Fibroblast of upper back skin (primary cell): ENCODE data around the gene TMPRSS4.

Source experiments
- DNase-seq: peaks from one replicate; pipeline ENCODE4 v3.0.0-alpha.2; 2013

Gene TMPRSS4

DNA sequence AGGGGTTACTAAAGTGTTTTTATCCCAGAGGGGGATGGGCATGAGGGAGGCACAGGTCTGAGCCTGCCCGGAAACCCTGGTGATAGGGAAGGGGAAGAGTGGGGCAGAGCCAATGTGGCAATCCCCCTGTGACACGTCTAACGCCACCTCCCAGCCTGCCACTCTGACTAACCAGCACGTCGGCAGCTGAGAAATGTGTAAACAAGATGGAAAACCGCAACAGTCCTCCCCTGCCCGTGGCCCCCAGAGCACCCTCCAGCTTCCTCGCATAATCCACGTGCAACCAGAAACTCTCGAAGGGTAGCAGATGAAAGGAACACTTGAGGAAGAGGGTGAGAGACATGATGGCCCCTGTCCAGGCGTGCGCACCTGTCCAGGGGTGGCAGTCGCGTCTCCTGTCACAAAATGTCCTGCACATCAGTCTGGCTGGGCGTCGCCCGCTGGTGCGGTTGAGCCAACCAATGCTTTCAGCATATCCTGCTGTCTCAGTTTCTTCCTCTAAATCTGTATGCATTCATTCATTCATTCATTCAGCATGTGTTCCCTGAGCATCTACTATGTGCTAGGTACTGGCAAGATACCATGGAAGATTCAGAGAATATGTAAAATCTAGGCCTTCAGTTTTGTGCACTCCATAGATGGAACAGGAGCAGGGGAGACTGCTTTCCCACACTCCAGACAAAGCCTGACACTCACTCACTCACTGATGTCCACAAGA lies 4.5 kb downstream of the TMPRSS4 start:
- DNase-seq = no peak

DNA sequence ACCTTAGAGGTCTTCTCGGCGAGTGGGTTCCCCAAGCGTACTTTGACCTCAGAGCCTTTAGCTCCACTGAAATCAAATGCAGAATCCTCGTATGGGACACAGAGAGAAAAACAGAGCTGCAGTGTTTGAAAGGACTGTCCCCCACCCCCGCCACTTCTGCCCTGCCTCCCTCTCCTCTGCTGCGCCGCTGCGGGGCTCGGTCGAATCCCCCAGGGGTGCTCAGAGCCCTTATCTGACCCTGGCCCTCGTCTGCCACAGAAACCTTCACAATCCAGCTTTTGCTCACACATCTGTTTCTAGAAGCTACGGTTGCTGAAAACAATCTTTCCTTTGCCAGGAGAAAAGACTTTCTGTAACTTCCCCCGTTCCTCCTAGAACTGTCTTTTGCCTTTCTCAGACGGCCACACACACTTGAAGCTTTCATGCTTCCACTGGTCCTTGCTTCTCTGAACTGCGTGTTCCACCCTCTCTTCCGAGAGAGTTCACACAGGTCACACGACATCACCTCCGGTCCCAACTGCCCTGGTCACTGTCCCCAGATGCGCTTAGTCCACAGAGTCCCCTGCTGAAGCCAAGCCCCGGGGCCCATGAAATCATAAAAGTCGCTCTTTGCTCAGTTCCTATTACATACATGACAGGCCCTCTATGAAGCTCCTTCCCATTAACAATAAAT lies 6.1 kb downstream of the TMPRSS4 start:
- no peak for DNase-seq

GRCh38 chr11:118084247-118084646 lies 7.4 kb downstream of the TMPRSS4 start:
- no peak for DNase-seq

DNA sequence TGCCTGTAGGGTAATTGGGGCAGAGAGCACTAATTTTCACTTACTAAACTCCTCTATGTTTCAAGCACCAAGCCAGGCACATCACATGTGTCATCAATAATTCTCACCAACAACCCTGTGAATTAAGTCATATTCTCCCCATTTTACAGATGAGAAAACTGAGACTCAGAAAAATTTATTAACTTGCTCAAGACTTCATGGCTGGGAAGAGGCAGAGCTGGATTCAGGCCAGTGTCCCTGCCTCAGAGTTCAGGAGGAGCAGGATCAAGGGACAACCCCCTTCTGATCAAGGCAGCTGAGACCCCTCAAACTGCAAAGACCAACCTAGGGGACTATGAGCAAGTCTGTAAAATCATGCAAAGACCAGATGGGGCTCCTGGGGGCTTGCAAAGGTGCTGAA lies 7.8 kb downstream of the TMPRSS4 start:
- no peak for DNase-seq

DNA sequence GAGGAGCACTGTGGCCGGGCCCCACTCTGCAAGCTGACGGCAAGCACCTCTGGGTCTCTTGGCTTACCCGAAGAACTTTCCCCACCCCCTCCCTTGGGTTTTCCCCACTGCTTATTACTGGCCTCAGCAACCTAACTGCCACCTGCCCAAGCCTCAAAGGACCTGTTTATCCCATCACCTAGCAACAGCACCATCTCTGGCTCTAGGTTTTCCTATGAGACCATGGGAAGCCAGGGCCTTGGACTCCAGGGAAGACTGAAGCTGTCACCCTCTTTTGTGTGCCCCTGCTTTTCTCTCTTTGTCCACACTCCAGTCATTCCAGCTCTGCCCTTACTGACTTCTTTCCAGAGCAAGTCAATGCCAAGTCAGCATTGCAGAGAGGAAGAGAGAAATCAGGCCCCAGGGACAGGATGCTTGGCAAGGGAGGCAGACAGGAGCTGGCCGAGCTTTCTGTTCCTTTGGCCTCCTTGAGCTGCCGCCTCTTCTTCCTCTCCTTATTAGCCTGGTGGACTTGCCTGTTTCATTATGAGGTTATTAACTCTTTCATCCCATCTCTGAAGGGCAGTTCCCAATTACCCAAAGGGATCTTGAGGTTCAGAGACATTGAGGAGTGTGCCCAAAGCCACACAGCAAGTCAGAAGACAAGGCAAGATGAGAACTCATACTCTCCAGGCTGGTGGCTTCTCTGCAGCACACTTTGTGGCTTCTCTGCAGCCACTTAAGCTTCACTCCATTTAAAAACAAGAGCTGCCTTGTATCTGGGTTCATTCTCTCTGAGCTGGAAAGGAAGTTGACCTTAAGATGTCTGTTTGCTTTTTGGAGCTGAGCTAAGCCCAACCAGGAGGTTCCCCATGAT lies 10.3 kb downstream of the TMPRSS4 start, which contains the start of gene SMIM35:
TSS of gene SMIM35 (minus strand) at position 51 of the 856 bp plus-strand sequence. CDS start 206 bp downstream, outside the sequence.
- DNase-seq = no peak

DNA sequence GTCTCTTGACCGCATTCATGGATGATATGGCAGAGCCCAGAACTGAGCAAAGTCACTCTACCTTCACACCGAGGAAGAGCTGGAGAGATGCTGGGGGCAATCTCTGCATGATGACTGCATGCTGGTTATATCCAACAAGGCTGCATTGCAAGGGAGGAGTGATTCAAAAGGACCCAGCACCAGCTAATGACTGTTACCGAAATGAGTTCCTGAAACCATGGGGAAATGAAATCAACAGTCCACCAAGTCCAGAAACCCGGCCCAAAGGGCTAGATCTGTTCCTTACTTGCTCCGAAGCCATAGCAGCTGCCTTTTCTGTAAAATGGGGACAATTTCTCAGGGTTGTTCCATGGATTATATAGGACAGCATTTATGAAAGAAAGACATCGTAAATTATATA lies 11.1 kb downstream of the TMPRSS4 start:
- no peak for DNase-seq

GRCh38 chr11:118088531-118088930 lies 11.7 kb downstream of the TMPRSS4 start:
- no peak for DNase-seq

DNA sequence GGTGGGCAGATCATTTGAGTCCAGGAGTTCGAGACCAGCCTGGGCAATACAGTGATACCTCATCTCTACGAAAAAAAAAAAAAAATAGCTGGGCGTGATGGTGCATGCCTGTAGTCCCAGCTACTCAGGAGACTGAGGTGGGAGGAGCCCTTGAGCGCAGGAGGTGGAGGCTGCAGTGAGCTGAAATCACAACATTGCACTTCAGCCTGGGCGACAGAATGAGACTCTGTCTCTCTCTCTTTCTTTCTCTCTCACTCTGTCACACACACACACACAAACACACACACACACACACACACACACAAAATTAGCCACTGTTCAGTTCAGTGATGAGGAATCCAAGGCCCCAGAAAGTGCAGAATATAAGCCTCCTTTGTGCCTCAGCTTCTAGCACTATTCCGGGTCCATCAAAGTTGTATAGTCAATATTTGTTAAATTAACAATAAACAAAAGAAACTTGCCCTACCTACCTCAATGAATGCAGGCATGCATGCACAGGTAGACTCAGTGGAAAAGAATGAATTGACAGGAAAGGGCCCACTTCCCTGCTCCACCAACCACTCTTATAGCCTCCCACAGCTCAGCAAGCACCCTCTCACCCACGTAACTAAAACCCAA lies 13.8 kb downstream of the TMPRSS4 start:
- no peak for DNase-seq

DNA sequence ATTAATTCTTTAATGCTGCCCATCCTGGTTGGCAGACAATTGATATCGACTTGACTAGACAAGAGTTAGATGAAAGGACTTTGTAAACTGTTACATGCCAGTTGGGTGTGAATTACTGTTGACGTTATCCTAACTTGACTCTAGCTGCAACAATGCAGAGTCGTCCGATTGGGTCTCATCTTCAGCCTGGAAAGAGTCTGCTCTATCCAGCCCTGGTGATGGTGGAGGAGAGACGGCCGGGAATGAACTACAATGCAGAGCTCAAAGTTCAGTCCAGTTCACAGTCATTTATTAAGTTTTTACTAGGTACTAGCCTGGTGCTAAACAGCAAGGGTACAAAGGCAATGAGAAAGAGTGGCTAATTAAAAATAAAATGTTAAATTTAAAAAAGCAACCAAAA lies 14.8 kb downstream of the TMPRSS4 start:
- no peak for DNase-seq

DNA sequence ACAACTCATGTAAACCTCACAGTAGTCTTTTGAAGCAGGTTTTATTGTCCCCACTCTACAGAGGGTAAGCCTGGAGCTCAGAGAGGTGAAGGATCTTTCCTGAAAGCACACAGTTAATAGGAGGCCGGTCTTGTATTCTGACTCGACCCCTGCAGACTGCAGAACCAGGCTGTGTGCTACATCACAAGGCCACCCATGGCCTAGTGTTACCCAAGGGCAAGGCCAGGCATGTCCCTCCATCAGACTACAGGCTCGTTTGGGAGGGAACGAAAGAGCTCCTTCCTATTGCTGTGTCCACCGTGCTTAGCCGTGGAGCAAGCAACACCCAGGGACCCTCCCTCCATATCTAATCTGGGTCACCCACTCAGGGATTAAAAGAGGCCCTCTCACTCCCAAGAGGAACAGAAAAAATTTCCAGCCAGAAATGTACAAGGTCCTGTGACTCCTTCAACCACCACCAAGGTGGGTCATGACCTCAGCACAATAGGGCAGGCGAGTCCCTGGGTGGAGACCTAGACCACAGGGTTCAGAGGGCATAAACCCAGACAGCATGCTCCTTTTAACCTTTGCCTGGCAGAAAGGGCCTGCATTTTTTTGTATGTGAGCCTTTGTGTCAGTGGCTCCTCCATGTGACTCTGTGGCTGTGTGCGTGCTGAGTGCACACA lies 16.2 kb downstream of the TMPRSS4 start:
- no peak for DNase-seq

GRCh38 chr11:118095493-118095892 lies 18.6 kb downstream of the TMPRSS4 start:
- DNase-seq = no peak

DNA sequence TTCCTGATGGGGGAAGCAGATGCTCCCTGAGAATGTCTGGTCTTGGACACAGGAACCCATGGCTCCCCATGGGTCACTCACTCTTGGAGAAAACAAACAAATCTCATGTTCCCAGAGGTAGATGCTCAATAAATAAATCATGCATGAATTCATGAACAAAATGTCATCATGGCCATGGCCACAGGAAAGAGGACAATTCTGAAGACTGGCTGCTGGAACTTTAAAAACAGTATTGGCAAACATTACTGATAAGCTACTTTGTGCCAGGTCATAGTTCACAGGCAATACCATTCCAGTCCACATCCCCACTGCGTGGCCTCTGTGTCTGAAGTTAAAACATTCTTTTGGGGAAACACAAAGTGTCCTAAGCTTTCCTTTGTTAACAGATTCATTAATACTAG lies 19.1 kb downstream of the TMPRSS4 start:
- no peak for DNase-seq

GRCh38 chr11:118098996-118099837 lies 22.3 kb downstream of the TMPRSS4 start:
- DNase-seq = no peak

- no peak for DNase-seq
Observed at GRCh38 chr11:118099838-118100556, 23.1 kb downstream of the TMPRSS4 start.

DNA sequence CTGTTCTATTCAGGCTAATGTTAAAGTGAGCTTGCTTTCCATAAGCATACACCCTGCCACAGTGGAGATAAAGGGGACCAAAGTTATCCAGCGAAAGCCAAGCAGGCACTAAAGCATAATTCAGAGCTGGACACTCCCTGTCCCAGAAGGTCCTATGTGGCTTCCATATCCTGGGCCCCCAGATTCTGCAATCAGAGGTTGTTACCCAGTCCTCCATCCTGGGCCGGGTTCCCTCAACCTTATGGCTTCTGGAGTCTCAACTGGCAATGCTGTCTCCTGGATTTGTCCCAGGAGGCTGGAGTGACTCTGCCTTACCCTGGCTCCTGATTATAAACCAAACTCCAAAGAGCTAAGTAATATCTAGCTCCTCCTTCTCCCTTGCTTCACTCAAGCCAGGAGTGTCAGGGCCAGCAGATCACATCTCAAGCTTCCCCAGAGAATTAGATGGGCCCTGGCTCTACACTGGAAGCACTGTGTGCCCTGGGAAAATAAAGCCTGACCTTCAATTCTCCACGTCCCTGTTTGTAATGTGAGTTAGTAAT lies 23.9 kb downstream of the TMPRSS4 start:
- DNase-seq = no peak

DNA sequence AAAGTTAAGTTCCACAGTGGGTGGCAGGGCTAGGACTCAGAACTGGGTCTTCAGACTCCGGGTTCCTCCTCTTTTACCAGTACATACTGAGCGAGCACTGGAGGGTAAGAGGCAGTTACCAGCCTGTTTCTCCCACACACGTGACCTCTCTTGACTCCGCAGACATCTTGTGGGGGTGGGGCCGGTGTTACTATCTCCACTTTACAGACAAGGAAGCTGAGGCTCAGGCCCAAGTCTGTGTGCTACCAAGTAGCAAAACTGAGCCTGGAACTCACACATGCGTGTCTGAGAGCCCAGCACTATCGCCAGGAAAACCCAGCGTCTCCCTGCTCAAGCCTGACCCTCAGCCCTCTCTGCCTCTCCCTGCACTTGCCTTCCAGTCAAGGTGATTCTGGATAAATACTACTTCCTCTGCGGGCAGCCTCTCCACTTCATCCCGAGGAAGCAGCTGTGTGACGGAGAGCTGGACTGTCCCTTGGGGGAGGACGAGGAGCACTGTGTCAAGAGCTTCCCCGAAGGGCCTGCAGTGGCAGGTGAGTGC lies 25.9 kb downstream of the TMPRSS4 start:
- DNase-seq = no peak

DNA sequence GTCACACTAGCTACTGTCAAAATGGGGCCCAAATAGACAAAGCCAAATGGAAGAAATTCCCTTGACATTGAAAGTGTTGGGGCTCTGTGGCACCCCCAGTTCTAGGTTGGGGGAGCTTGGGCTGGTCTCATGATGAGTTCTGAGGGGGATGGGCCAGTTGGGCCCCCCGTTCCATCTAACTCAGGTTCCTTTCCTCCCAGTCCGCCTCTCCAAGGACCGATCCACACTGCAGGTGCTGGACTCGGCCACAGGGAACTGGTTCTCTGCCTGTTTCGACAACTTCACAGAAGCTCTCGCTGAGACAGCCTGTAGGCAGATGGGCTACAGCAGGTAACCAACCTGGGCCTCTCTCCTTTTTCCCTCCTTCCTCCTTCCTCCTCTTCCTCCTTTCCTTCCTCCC lies 27.6 kb downstream of the TMPRSS4 start:
- no peak for DNase-seq

DNA sequence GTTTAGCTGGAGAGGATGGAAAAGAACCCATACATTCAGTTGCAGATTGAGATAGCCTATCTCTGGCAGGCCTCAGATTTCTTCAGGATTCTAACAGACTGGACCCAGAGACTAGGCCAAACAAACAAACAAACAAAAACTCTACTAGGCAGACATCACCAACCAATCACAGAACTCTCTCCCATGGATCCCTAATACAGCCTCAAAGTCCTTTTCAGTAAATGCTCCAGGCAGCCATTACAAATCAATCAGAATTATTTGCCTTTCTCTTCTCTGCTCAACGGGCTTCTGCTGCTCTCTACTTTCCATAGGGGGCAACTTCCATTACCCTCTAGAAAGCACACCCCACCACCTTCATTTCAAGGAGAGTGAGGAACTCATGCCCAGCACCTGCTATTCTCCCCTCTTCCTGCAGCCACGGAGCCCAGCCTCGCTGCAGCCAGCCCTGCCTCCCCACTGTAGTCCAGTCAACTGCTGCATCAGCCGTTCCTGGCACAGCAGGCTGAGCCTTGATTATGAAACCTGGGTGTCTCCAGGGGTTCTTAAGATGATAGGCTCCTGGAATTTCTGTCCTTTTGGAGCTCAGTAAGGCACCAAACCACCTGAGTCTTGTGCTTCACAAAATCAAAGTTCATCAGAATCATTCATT lies 28.9 kb downstream of the TMPRSS4 start:
- DNase-seq = no peak

DNA sequence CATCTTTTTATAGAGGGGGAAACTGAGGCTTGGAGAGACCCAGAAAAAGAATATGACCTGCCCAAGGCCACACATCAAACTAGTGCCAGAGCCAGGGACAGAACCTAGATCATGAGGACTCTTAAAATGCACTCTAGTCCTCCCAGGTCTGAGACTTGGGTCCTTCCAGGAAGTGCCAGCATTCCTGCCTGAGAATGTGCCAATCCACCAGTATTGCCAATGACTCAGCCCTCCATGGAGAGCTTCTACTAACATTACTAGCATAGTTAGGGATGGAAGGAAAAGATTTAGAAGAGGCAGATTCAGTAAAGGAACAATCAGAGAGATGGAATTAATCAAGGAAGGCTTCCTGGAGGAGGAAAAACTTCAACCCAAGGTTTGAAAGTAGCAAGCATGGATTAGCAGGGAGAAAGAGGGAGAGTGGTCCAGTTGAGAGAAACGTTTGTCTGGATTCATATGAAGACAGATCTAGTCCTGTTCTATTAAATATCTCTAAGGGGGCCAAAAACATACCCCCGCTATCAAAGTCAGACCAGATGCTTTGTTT lies 30.0 kb downstream of the TMPRSS4 start:
- peak; percentile 5 for DNase-seq
